WTC11 (cell line): ENCODE results near the gene AURKB. TPM values are rescaled to one million over a fixed set of nuclear protein-coding genes. Genes with fewer than 3 reads are reported as not detected.

Experiments used
- EMX1 ChIP-seq: fragments of 250-450 bp; sonication (Bioruptor Pico); IDR thresholded peaks from 2 replicates; pipeline ENCODE4 v1.8.0; 2021; ENCODE audit warnings: mild to moderate bottlenecking
- FOXP1 ChIP-seq: sonication (generic); formaldehyde crosslinking; IDR thresholded peaks from 2 replicates; pipeline ENCODE4 v1.8.0; 2022; ENCODE audit warnings: missing genetic modification reagents, mild to moderate bottlenecking, moderate library complexity, borderline replicate concordance
- GTF2I ChIP-seq: fragments of 250-450 bp; sonication (Bioruptor Pico); conservative IDR thresholded peaks from 2 replicates; pipeline ENCODE4 v1.4.0; 2021; ENCODE audit warnings: mild to moderate bottlenecking
- JUN ChIP-seq: sonication (generic); formaldehyde crosslinking; IDR thresholded peaks from 2 replicates; pipeline ENCODE4 v1.8.0; 2023; ENCODE audit warnings: mild to moderate bottlenecking, missing genetic modification reagents
- NFE2L1 ChIP-seq: sonication (generic); formaldehyde crosslinking; IDR thresholded peaks from 2 replicates; pipeline ENCODE4 v1.8.1; 2023; ENCODE audit warnings: missing genetic modification reagents
- NR3C1 ChIP-seq: sonication (generic); formaldehyde crosslinking; conservative IDR thresholded peaks from 2 replicates; pipeline ENCODE4 v1.8.1; 2023; ENCODE audit warnings: low read depth, mild to moderate bottlenecking, missing genetic modification reagents
- RORB ChIP-seq: fragments of 250-450 bp; sonication (Bioruptor Pico); IDR thresholded peaks from 2 replicates; pipeline ENCODE4 v1.9.0; 2021; ENCODE audit warnings: mild to moderate bottlenecking
- SP1 ChIP-seq: sonication (generic); formaldehyde crosslinking; conservative IDR thresholded peaks from 2 replicates; pipeline ENCODE4 v1.8.1; 2022; ENCODE audit warnings: missing genetic modification reagents
- TCF7 ChIP-seq: sonication (generic); formaldehyde crosslinking; IDR thresholded peaks from 2 replicates; pipeline ENCODE4 v1.8.0; 2022; ENCODE audit warnings: mild to moderate bottlenecking, low read depth, missing genetic modification reagents, moderate library complexity
- ZNF219 ChIP-seq: sonication (generic); formaldehyde crosslinking; IDR thresholded peaks from 2 replicates; pipeline ENCODE4 v1.8.0; 2023; ENCODE audit warnings: missing genetic modification reagents, mild to moderate bottlenecking, borderline replicate concordance
- ZNF423 ChIP-seq: fragments of 250-450 bp; sonication (Bioruptor Pico); IDR thresholded peaks from 2 replicates; pipeline ENCODE4 v2.1.2; 2022; ENCODE audit warnings: mild to moderate bottlenecking, moderate library complexity
- total RNA-seq: library from RNA; stranded (reverse); gene quantifications from 3 replicates; pipeline ENCODE4 v1.2.3, GENCODE V29; 2021
- TF ChIP-seq, protein P1 (sequence below): sonication (generic); formaldehyde crosslinking; IDR thresholded peaks from 2 replicates; pipeline ENCODE4 v1.8.1; 2022; ENCODE audit warnings: low read depth, missing genetic modification reagents, borderline replicate concordance
- TF ChIP-seq, protein P2 (sequence below): fragments of 250-450 bp; sonication (Bioruptor Pico); IDR thresholded peaks from 2 replicates; pipeline ENCODE4 v1.9.0; 2021; ENCODE audit warnings: moderate library complexity, mild to moderate bottlenecking, inconsistent platforms, borderline replicate concordance
- TF ChIP-seq, protein P3 (sequence below): sonication (generic); formaldehyde crosslinking; IDR thresholded peaks from 2 replicates; pipeline ENCODE4 v1.8.0; 2022; ENCODE audit warnings: mild to moderate bottlenecking, missing genetic modification reagents
- TF ChIP-seq, protein P4 (sequence below): fragments of 250-450 bp; sonication (Bioruptor Pico); IDR thresholded peaks from 2 replicates; pipeline ENCODE4 v2.1.2; 2022; ENCODE audit warnings: mild to moderate bottlenecking, moderate library complexity
- TF ChIP-seq, protein P5 (sequence below): sonication (generic); formaldehyde crosslinking; IDR thresholded peaks from 2 replicates; pipeline ENCODE4 v1.8.1; 2023; ENCODE audit warnings: mild to moderate bottlenecking, missing genetic modification reagents, borderline replicate concordance
- TF ChIP-seq, protein P6 (sequence below): fragments of 250-450 bp; sonication (Bioruptor Pico); IDR thresholded peaks from 2 replicates; pipeline ENCODE4 v1.8.0; 2021; ENCODE audit warnings: mild to moderate bottlenecking
- TF ChIP-seq, protein P7 (sequence below): sonication (generic); formaldehyde crosslinking; IDR thresholded peaks from 2 replicates; pipeline ENCODE4 v1.8.1; 2022; ENCODE audit warnings: low read depth, mild to moderate bottlenecking, moderate library complexity, missing genetic modification reagents, borderline replicate concordance
- TF ChIP-seq, protein P8 (sequence below): fragments of 250-450 bp; sonication (Bioruptor Pico); IDR thresholded peaks from 2 replicates; pipeline ENCODE4 v1.9.0; 2021; ENCODE audit warnings: mild to moderate bottlenecking
- TF ChIP-seq, protein P9 (sequence below): sonication (generic); formaldehyde crosslinking; IDR thresholded peaks from 2 replicates; pipeline ENCODE4 v1.8.1; 2023; ENCODE audit warnings: mild to moderate bottlenecking, moderate library complexity, missing genetic modification reagents
- TF ChIP-seq, protein P10 (sequence below): sonication (generic); formaldehyde crosslinking; IDR thresholded peaks from 2 replicates; pipeline ENCODE4 v1.8.0; 2022; ENCODE audit warnings: missing genetic modification reagents

The AURKB gene
- total RNA-seq, 1 experiment from 2014 or later: 215 TPM

DNA sequence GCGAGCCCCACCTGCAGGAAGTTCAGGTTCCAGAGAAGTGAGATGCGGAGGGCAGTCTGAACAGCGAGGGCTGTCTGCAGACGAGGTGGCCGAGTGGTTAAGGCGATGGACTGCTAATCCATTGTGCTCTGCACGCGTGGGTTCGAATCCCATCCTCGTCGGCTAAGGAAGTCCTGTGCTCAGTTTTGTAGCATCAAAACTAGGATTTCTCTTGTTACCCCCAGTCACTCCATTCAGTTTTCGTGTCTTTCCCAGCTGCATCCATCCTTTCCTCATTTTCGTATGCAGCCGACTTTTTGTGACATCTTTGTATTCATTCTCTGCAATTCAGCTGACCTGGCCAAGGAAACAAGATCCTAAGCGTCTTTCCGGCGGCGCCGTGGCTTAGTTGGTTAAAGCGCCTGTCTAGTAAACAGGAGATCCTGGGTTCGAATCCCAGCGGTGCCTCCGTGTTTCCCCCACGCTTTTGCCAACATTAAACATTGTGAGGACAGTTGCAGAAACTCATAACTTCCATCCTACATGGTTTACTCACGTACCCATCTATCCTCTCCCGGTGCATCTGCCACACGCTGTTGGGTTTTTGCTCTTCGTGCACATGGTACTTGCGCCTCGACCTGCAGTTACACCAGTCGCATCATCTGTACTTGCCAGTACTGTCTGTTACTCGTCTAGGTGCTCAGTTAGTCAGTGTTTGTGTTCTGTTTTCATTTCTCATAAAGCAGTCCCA is 23.4 kb downstream of the AURKB start (continued):
- no peak for TF ChIP-seq NR3C1 (CRISPR knock-in tag)
- no peak for TF ChIP-seq GTF2I (CRISPR knock-in tag)
- TF ChIP-seq, protein P1, sequence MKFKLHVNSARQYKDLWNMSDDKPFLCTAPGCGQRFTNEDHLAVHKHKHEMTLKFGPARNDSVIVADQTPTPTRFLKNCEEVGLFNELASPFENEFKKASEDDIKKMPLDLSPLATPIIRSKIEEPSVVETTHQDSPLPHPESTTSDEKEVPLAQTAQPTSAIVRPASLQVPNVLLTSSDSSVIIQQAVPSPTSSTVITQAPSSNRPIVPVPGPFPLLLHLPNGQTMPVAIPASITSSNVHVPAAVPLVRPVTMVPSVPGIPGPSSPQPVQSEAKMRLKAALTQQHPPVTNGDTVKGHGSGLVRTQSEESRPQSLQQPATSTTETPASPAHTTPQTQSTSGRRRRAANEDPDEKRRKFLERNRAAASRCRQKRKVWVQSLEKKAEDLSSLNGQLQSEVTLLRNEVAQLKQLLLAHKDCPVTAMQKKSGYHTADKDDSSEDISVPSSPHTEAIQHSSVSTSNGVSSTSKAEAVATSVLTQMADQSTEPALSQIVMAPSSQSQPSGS (CRISPR knock-in tag): no peak
- TF ChIP-seq, protein P2, sequence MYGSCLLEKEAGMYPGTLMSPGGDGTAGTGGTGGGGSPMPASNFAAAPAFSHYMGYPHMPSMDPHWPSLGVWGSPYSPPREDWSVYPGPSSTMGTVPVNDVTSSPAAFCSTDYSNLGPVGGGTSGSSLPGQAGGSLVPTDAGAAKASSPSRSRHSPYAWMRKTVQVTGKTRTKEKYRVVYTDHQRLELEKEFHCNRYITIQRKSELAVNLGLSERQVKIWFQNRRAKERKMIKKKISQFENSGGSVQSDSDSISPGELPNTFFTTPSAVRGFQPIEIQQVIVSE (CRISPR knock-in tag): no peak
- TF ChIP-seq FOXP1: no peak
- TF ChIP-seq EMX1 (CRISPR knock-in tag): no peak
- TF ChIP-seq, protein P3, sequence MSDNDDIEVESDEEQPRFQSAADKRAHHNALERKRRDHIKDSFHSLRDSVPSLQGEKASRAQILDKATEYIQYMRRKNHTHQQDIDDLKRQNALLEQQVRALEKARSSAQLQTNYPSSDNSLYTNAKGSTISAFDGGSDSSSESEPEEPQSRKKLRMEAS (CRISPR knock-in tag): peak; percentile 9; the same call in 1 of the 2 replicates
- TF ChIP-seq ZNF219 (CRISPR knock-in tag): no peak
- TF ChIP-seq NFE2L1 (CRISPR knock-in tag): no peak
- TF ChIP-seq, protein P4, sequence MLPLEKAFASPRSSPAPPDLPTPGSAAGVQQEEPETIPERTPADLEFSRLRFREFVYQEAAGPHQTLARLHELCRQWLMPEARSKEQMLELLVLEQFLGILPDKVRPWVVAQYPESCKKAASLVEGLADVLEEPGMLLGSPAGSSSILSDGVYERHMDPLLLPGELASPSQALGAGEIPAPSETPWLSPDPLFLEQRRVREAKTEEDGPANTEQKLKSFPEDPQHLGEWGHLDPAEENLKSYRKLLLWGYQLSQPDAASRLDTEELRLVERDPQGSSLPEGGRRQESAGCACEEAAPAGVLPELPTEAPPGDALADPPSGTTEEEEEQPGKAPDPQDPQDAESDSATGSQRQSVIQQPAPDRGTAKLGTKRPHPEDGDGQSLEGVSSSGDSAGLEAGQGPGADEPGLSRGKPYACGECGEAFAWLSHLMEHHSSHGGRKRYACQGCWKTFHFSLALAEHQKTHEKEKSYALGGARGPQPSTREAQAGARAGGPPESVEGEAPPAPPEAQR (CRISPR knock-in tag): 0 out of 2 replicates have a peak, but pooled peaks have one; percentile 3
- TF ChIP-seq SP1 (CRISPR knock-in tag): peak; percentile 42
- TF ChIP-seq, protein P5, sequence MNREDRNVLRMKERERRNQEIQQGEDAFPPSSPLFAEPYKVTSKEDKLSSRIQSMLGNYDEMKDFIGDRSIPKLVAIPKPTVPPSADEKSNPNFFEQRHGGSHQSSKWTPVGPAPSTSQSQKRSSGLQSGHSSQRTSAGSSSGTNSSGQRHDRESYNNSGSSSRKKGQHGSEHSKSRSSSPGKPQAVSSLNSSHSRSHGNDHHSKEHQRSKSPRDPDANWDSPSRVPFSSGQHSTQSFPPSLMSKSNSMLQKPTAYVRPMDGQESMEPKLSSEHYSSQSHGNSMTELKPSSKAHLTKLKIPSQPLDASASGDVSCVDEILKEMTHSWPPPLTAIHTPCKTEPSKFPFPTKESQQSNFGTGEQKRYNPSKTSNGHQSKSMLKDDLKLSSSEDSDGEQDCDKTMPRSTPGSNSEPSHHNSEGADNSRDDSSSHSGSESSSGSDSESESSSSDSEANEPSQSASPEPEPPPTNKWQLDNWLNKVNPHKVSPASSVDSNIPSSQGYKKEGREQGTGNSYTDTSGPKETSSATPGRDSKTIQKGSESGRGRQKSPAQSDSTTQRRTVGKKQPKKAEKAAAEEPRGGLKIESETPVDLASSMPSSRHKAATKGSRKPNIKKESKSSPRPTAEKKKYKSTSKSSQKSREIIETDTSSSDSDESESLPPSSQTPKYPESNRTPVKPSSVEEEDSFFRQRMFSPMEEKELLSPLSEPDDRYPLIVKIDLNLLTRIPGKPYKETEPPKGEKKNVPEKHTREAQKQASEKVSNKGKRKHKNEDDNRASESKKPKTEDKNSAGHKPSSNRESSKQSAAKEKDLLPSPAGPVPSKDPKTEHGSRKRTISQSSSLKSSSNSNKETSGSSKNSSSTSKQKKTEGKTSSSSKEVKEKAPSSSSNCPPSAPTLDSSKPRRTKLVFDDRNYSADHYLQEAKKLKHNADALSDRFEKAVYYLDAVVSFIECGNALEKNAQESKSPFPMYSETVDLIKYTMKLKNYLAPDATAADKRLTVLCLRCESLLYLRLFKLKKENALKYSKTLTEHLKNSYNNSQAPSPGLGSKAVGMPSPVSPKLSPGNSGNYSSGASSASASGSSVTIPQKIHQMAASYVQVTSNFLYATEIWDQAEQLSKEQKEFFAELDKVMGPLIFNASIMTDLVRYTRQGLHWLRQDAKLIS (CRISPR knock-in tag): no peak
- TF ChIP-seq, protein P6, sequence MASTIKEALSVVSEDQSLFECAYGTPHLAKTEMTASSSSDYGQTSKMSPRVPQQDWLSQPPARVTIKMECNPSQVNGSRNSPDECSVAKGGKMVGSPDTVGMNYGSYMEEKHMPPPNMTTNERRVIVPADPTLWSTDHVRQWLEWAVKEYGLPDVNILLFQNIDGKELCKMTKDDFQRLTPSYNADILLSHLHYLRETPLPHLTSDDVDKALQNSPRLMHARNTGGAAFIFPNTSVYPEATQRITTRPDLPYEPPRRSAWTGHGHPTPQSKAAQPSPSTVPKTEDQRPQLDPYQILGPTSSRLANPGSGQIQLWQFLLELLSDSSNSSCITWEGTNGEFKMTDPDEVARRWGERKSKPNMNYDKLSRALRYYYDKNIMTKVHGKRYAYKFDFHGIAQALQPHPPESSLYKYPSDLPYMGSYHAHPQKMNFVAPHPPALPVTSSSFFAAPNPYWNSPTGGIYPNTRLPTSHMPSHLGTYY (CRISPR knock-in tag): no peak
- TF ChIP-seq RORB: no peak
- TF ChIP-seq, protein P7, sequence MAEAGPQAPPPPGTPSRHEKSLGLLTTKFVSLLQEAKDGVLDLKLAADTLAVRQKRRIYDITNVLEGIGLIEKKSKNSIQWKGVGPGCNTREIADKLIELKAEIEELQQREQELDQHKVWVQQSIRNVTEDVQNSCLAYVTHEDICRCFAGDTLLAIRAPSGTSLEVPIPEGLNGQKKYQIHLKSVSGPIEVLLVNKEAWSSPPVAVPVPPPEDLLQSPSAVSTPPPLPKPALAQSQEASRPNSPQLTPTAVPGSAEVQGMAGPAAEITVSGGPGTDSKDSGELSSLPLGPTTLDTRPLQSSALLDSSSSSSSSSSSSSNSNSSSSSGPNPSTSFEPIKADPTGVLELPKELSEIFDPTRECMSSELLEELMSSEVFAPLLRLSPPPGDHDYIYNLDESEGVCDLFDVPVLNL: no peak
- TF ChIP-seq TCF7 (CRISPR knock-in tag): no peak
- TF ChIP-seq, protein P8, sequence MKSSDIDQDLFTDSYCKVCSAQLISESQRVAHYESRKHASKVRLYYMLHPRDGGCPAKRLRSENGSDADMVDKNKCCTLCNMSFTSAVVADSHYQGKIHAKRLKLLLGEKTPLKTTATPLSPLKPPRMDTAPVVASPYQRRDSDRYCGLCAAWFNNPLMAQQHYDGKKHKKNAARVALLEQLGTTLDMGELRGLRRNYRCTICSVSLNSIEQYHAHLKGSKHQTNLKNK: no peak
- TF ChIP-seq JUN (CRISPR knock-in tag): peak; percentile 72; the same call in 1 of the 2 replicates
- TF ChIP-seq, protein P9, sequence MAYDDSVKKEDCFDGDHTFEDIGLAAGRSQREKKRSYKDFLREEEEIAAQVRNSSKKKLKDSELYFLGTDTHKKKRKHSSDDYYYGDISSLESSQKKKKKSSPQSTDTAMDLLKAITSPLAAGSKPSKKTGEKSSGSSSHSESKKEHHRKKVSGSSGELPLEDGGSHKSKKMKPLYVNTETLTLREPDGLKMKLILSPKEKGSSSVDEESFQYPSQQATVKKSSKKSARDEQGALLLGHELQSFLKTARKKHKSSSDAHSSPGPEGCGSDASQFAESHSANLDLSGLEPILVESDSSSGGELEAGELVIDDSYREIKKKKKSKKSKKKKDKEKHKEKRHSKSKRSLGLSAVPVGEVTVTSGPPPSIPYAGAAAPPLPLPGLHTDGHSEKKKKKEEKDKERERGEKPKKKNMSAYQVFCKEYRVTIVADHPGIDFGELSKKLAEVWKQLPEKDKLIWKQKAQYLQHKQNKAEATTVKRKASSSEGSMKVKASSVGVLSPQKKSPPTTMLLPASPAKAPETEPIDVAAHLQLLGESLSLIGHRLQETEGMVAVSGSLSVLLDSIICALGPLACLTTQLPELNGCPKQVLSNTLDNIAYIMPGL (CRISPR knock-in tag): 0 out of 2 replicates have a peak, but pooled peaks have one; percentile 19
- no peak for TF ChIP-seq ZNF423 (CRISPR knock-in tag)
- TF ChIP-seq, protein P10, sequence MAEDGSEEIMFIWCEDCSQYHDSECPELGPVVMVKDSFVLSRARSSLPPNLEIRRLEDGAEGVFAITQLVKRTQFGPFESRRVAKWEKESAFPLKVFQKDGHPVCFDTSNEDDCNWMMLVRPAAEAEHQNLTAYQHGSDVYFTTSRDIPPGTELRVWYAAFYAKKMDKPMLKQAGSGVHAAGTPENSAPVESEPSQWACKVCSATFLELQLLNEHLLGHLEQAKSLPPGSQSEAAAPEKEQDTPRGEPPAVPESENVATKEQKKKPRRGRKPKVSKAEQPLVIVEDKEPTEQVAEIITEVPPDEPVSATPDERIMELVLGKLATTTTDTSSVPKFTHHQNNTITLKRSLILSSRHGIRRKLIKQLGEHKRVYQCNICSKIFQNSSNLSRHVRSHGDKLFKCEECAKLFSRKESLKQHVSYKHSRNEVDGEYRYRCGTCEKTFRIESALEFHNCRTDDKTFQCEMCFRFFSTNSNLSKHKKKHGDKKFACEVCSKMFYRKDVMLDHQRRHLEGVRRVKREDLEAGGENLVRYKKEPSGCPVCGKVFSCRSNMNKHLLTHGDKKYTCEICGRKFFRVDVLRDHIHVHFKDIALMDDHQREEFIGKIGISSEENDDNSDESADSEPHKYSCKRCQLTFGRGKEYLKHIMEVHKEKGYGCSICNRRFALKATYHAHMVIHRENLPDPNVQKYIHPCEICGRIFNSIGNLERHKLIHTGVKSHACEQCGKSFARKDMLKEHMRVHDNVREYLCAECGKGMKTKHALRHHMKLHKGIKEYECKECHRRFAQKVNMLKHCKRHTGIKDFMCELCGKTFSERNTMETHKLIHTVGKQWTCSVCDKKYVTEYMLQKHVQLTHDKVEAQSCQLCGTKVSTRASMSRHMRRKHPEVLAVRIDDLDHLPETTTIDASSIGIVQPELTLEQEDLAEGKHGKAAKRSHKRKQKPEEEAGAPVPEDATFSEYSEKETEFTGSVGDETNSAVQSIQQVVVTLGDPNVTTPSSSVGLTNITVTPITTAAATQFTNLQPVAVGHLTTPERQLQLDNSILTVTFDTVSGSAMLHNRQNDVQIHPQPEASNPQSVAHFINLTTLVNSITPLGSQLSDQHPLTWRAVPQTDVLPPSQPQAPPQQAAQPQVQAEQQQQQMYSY (CRISPR knock-in tag): peak; percentile 8; the same call in 1 of the 2 replicates
